ENCODE measurements around the gene TMEM74B.
"Not testable (repeated sequence)": the region's sequence is repeated elsewhere in the genome, so short reads cannot be mapped to it uniquely, and the experiment has no call there.

Gene TMEM74B

GRCh38 chr20:1149812-1150211 lies 35.0 kb downstream of the TMEM74B start:
- DNase-seq: not testable (repeated sequence)

- no peak for DNase-seq
These were observed 37.8 kb downstream of the TMEM74B start for GRCh38 chr20:1146957-1147356.

GRCh38 chr20:1144401-1145172 lies 40.2 kb downstream of the TMEM74B start:
- no peak for DNase-seq

GRCh38 chr20:1137236-1137635 lies 47.5 kb downstream of the TMEM74B start:
- DNase-seq: no peak

GRCh38 chr20:1134836-1135235 lies 49.9 kb downstream of the TMEM74B start:
- no peak for DNase-seq

GRCh38 chr20:1134355-1134754 lies 50.4 kb downstream of the TMEM74B start:
- DNase-seq: no peak

- no peak for DNase-seq
These were observed 53.4 kb downstream of the TMEM74B start for GRCh38 chr20:1131354-1131753.

GRCh38 chr20:1130847-1131246 lies 53.9 kb downstream of the TMEM74B start:
- peak in 8 of 56 donors; percentile 4 to 16 (median 8) for DNase-seq

Data from amygdala (tissue), 56 donors.